Measurements from ENCODE around the gene SLC8A2.

SLC8A2 gene

DNA sequence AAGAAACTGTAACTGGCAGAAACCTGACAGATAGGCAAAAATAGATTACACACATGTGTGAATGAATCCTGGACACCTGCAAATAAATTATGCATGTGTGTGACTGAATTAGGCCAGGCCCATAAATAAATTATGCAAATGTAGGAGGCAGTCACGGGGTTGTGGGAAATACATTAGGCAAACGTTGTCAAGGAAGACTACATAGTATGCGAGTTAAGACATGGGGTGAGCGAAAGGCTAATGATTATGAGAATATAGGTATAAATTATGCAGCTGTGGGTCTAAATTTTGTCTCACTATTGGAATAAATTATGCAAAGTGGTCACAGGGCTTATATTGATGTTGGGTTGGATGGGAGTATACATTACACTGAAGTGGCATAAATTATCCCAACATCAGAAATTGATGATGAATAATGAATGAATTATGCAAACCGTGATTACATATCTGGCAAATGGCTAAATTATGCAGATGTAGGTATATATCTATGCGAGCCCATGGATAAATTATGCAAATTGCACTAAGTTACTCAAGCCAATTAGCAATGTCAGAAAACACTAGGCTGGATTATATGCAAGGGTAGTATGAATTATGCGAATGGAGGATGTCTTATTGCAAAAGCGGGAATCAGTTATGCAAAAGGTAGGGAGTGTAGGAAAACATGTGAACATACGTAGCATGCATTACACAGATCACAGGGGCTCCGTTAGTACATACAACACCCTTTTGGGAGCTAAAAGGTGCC, 6.8 kb downstream of the SLC8A2 start:
- no peak overlapping the region for H3K27ac Mint-ChIP-seq
- H3K4me3 Mint-ChIP-seq: no peak overlapping the region
- peaks cover 11% of the 10 kb centered on the region for H3K27me3 Mint-ChIP-seq
- H3K4me1 Mint-ChIP-seq: peaks cover 5% of the 10 kb centered on the region
- no peaks in the 10 kb centered on the region for H3K9me3 Mint-ChIP-seq
- no peaks in the 10 kb centered on the region for H3K36me3 Mint-ChIP-seq

- peaks cover 2% of the 10 kb centered on the region for H3K27me3 Mint-ChIP-seq
- no peaks in the 10 kb centered on the region for H3K4me1 Mint-ChIP-seq
- no peak overlapping the region for H3K4me3 Mint-ChIP-seq
- H3K9me3 Mint-ChIP-seq: no peaks in the 10 kb centered on the region
- no peak overlapping the region for H3K27ac Mint-ChIP-seq
- H3K36me3 Mint-ChIP-seq: no peaks in the 10 kb centered on the region
These were observed 9.8 kb downstream of the SLC8A2 start for GRCh38 chr19:47461876-47462275.

GRCh38 chr19:47459477-47459876, 12.2 kb downstream of the SLC8A2 start:
- Mint-ChIP-seq H3K27me3 (peaks cover 11% of the 10 kb centered on the region), H3K4me3 (no peak overlapping the region), H3K4me1 (no peaks in the 10 kb centered on the region), H3K27ac (no peak overlapping the region), H3K9me3 (no peaks in the 10 kb centered on the region), H3K36me3 (no peaks in the 10 kb centered on the region)

GRCh38 chr19:47458672-47459071, 13.0 kb downstream of the SLC8A2 start:
- H3K4me3 Mint-ChIP-seq: no peak overlapping the region
- peaks cover 16% of the 10 kb centered on the region for H3K27me3 Mint-ChIP-seq
- no peaks in the 10 kb centered on the region for H3K4me1 Mint-ChIP-seq
- no peaks in the 10 kb centered on the region for H3K9me3 Mint-ChIP-seq
- H3K36me3 Mint-ChIP-seq: no peaks in the 10 kb centered on the region
- H3K27ac Mint-ChIP-seq: no peak overlapping the region

DNA sequence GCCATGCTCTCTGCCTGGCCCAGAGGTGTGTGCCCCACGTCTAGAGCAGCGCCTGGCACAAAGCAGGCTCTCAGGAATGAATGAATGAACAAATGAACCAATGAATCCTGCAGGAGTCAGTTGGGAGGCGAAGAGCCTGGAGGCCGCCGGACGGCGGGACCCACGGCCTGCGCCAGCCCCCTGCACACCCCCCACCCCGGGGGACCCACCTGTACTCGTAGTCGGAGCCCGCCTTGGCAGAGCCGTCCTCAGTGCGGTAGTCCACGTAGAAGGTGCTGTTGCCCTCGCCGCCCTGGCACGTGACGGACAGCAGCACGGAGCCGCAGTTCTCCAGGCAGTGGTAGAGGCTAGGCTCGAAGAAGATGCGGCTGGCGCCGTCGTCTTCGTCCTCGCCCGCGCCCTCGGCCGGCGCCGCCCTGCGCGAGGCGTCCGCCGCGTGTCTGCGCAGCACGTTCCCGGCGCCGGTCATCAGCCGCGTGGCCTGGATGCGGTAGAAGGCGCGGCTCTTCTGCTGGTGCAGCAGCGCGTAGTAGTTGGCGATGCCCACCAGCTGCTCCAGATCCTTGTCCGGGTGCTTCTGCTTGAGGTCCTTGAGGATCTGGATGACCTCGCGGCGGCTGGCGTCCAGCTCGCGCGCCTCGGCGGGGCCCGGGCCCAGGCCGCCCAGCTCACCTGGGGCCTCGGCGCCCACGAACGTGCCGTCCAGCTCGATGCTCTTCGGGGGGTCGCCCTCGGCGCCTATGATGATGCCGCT, 14.8 kb downstream of the SLC8A2 start:
- Mint-ChIP-seq H3K4me3 (no peak overlapping the region), H3K27ac (no peak overlapping the region), H3K36me3 (no peaks in the 10 kb centered on the region), H3K9me3 (no peaks in the 10 kb centered on the region), H3K27me3 (peaks cover 16% of the 10 kb centered on the region), H3K4me1 (no peaks in the 10 kb centered on the region)

DNA sequence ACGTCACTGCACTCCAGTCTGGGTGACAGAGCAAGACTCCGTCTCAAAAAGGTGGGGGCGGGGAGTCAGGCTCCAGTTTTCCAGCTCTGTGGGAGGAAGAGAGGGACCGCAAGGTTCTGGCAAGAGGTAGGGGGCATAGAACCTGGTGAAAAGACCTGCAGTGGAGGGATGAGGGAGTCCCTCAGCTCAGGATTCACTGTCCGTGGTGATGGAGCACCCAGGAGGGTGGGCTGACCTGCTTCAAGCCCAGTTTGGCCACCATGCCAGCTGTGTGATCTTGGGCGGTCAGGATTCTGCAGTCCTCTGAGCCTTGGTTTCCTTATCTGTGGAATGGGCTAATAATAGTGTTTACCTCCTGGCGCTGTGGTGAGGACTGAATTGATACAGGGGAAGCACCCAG, 21.2 kb downstream of the SLC8A2 start:
- Mint-ChIP-seq H3K36me3 (no peaks in the 10 kb centered on the region), H3K27ac (no peak overlapping the region), H3K4me3 (no peak overlapping the region), H3K27me3 (peaks cover 18% of the 10 kb centered on the region), H3K9me3 (no peaks in the 10 kb centered on the region), H3K4me1 (peaks cover 24% of the 10 kb centered on the region)

- peaks cover 45% of the 10 kb centered on the region for H3K4me1 Mint-ChIP-seq
- no peaks in the 10 kb centered on the region for H3K36me3 Mint-ChIP-seq
- H3K4me3 Mint-ChIP-seq: no peak overlapping the region
- peaks cover 16% of the 10 kb centered on the region for H3K27me3 Mint-ChIP-seq
- peak overlapping the region; percentile 56 for H3K27ac Mint-ChIP-seq
- no peaks in the 10 kb centered on the region for H3K9me3 Mint-ChIP-seq
These were observed 23.3 kb downstream of the SLC8A2 start for GRCh38 chr19:47448360-47448727.

- Mint-ChIP-seq H3K36me3 (no peaks in the 10 kb centered on the region), H3K27me3 (peaks cover 19% of the 10 kb centered on the region), H3K27ac (peak overlapping the region; percentile 56), H3K4me1 (peaks cover 51% of the 10 kb centered on the region), H3K4me3 (no peak overlapping the region), H3K9me3 (no peaks in the 10 kb centered on the region)
These were observed 24.0 kb downstream of the SLC8A2 start for GRCh38 chr19:47447470-47448359.

DNA sequence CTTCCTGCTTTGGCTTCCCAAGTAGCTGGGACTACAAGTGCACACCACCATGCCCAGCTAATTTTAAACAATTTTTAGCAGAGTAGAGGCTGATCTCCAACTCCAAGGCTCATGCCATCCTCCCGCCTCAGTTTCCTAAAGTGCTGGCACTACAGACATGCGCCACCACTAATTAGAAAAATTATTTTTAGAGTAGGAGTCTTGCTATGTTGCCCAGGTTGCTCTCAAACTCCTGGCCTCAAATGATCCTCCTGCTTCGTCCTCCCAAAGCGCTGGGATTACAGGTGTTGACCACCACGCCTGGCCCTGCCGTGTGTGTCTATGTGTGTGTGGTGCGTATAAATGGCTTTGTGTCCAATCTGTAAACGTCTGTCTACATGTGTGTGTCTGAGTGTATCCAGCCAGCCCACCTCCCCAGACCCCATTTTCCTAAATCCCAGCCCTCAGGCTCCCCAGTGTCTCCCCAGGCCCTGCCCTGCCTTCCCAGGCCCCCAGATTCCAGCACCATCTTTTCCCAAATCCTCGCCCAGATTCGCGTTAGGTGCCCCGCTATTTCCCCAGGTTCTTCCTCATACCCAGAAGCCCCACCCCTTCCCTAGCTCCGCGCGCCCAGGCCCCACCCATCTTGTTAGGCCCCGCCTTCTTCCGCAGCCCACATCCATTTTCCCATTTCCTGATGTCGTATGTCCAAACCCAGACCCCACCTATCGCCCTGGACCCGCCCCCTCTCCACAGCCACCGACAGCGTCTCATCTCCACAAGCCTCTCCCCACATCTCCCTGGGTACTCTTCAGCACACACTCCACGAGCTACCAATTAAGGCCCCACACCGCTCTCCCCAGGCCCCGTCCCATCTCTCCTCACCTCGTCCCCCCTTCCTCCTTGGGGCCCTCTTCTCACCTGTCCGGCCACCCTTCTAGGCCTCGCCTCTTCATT, 24.9 kb downstream of the SLC8A2 start:
- peak overlapping the region; percentile 64 for H3K4me3 Mint-ChIP-seq
- peaks cover 51% of the 10 kb centered on the region for H3K4me1 Mint-ChIP-seq
- peaks cover 23% of the 10 kb centered on the region for H3K27me3 Mint-ChIP-seq
- H3K36me3 Mint-ChIP-seq: no peaks in the 10 kb centered on the region
- H3K27ac Mint-ChIP-seq: no peak overlapping the region
- H3K9me3 Mint-ChIP-seq: no peaks in the 10 kb centered on the region

GRCh38 chr19:47445937-47446402, 25.7 kb downstream of the SLC8A2 start:
- Mint-ChIP-seq H3K36me3 (no peaks in the 10 kb centered on the region), H3K9me3 (no peaks in the 10 kb centered on the region), H3K27ac (peak overlapping the region; percentile 42), H3K4me3 (peak overlapping the region; percentile 64), H3K27me3 (peaks cover 21% of the 10 kb centered on the region), H3K4me1 (peaks cover 51% of the 10 kb centered on the region)

GRCh38 chr19:47445527-47445926, 26.2 kb downstream of the SLC8A2 start:
- Mint-ChIP-seq H3K9me3 (no peaks in the 10 kb centered on the region), H3K27me3 (peaks cover 21% of the 10 kb centered on the region), H3K36me3 (no peaks in the 10 kb centered on the region), H3K4me1 (peaks cover 51% of the 10 kb centered on the region), H3K27ac (no peak overlapping the region), H3K4me3 (peak overlapping the region; percentile 64)

GRCh38 chr19:47444388-47444821, 27.3 kb downstream of the SLC8A2 start:
- Mint-ChIP-seq H3K36me3 (no peaks in the 10 kb centered on the region), H3K27me3 (peaks cover 25% of the 10 kb centered on the region), H3K9me3 (no peaks in the 10 kb centered on the region), H3K27ac (peak overlapping the region; percentile 48), H3K4me3 (peak overlapping the region; percentile 79), H3K4me1 (peaks cover 51% of the 10 kb centered on the region)

DNA sequence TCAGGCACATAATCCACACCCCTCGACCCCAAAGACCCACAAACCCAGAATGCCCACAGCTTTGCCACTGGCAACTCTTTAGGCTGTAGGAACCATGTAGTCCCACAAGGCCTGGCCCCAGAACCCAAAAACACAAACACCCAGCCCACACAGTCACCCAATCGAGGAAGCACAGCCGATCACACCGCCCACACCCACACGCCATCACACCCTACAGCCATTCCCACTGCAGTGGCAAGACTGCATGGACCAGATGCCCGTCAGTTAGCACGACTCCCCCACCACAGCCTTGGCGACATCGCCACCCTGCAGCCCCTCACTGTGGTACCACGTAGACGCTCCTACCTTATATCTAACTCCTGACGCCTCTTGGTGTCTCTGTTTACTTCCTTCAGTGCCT, 28.4 kb downstream of the SLC8A2 start:
- no peaks in the 10 kb centered on the region for H3K9me3 Mint-ChIP-seq
- H3K27me3 Mint-ChIP-seq: peaks cover 28% of the 10 kb centered on the region
- H3K4me3 Mint-ChIP-seq: no peak overlapping the region
- H3K4me1 Mint-ChIP-seq: peaks cover 49% of the 10 kb centered on the region
- H3K27ac Mint-ChIP-seq: no peak overlapping the region
- H3K36me3 Mint-ChIP-seq: no peaks in the 10 kb centered on the region

GRCh38 chr19:47438793-47439220, 32.9 kb downstream of the SLC8A2 start:
- Mint-ChIP-seq H3K36me3 (no peaks in the 10 kb centered on the region), H3K27ac (no peak overlapping the region), H3K27me3 (peaks cover 23% of the 10 kb centered on the region), H3K4me3 (no peak overlapping the region), H3K4me1 (peaks cover 25% of the 10 kb centered on the region), H3K9me3 (no peaks in the 10 kb centered on the region)

Data from activated naive CD4-positive, alpha-beta T cell treated with anti-CD3 and anti-CD28 coated beads, Interleukin-2, amount 50 U/mL, for 24 hours (primary cell).